Measurements from ENCODE around the gene TUBB6.
A peak's percentile ranks its signal among the peaks of the same experiment; 100 is the strongest.

Gene TUBB6

DNA sequence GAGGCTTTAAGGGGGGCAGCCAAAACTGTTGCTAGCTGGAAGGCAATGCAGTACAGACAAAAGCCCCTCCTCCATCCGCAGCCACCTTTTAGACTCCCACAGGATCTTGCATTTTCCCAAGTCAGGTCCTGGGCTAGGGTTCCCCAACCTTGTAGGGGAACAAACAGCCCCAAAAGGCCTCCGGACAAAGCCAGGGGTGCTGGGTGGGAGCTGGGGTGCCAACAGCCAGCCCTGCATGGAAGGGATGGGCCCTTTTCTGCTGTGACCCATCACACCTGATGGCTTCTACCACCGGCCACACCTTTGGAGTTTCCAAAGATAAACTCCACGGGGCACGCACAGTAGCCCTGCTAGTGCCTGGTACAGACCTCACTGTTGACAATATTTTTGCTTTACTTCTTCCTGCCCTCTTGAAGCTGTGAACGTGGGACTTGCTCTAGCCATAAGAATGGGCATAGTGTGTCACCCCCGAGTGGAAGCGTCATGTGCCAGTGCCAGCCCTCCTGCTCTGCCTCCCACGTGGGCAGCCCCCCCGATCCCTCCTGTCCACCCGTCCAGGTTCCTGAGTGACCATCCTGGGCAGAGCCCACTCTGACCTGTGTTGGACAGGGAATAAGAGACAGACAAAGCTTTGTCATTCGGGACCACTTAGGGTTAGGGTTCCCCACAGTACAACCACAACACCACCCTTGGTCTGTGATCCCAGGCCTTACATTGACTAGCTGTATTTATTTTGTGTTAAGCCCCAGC is 18.8 kb downstream of the TUBB6 start:
- Histone ChIP-seq H3K4me1 (ENCODE audit: control insufficient read depth, insufficient read depth, low read length, poor library complexity, severe bottlenecking) (no peaks in the 10 kb centered on the region), H3K27me3 (replicated peaks; ENCODE audit: control insufficient read depth, insufficient read depth, low read length, poor library complexity, severe bottlenecking) (no peaks in the 10 kb centered on the region), H3K36me3 (ENCODE audit: control insufficient read depth, insufficient read depth, low read length) (peaks cover 12% of the 10 kb centered on the region), H3K9me3 (ENCODE audit: control insufficient read depth, low read length) (no peaks in the 10 kb centered on the region), H3K27ac (ENCODE audit: insufficient read depth, low read length, poor library complexity, severe bottlenecking) (no peak overlapping the region), H3K4me3 (ENCODE audit: insufficient read depth, low read depth, low read length, poor library complexity, severe bottlenecking) (no peak overlapping the region)
- no peak for DNase-seq

DNA sequence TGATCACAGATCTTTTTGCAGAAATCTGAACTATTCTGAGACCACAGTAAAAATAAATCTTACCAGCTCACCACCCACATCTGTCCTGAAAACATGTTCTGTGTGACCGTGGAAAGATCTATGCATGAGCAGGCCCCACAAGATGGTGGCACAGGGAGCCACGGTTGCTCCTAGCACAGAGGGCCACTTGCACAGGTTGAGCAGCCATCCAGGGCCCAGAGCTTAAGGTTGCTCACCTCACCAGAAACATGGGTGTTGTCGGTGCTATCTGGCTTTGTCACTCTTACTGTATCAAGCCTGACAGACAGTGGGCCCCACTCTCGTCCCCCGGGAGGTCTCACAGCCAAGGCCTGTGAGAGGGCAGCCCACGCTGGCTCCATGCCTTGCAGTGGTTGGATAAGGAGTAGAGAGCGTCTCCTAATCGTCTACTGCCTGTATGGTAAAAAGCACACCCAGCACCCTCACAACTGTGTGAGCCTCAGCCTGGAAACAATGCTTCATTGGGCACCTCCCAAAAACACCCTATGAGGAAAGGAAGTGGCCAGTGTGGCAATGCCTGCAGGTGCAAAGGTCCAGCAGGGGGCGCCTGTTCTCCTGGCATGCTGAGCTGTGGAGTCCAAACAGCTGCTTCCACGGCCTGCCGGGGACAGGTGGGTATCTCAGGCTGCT is 19.6 kb downstream of the TUBB6 start:
- Histone ChIP-seq H3K27ac (ENCODE audit: insufficient read depth, low read length, poor library complexity, severe bottlenecking) (no peak overlapping the region), H3K27me3 (replicated peaks; ENCODE audit: control insufficient read depth, insufficient read depth, low read length, poor library complexity, severe bottlenecking) (no peaks in the 10 kb centered on the region), H3K4me1 (ENCODE audit: control insufficient read depth, insufficient read depth, low read length, poor library complexity, severe bottlenecking) (no peaks in the 10 kb centered on the region), H3K9me3 (ENCODE audit: control insufficient read depth, low read length) (no peaks in the 10 kb centered on the region), H3K36me3 (ENCODE audit: control insufficient read depth, insufficient read depth, low read length) (peaks cover 12% of the 10 kb centered on the region), H3K4me3 (ENCODE audit: insufficient read depth, low read depth, low read length, poor library complexity, severe bottlenecking) (no peak overlapping the region)
- DNase-seq, result peak; percentile 21 to 51 (median 33)

DNA sequence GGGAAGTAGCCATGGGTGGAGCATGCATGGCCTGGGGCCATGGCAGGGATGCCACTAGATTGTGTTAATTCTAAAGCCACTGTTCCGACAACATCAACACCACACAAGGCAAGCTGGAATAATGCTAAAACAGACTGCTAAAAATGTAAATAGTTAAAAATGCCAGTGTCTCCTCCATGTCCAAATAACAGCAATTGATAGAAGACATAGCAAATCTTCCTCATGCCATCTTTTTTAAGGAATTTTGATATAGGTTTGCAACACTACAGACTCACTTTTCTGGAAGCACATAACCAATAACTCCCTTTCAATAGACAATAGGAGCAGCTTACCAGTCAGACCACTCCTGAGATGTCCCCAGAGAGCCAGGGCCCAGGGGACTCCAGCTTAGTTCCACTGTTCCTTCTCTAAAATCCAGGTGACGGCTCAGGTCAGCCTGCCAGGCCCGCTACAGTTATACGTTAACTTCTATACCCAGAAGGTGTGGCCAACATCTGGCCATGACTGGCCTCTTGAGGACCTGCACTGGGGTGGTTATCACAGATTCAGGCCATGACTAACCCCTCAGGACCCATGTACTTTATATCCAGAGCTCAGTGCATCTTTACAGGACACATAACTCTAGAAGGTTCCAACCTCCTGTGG is 20.3 kb downstream of the TUBB6 start:
- Histone ChIP-seq H3K4me1 (ENCODE audit: control insufficient read depth, insufficient read depth, low read length, poor library complexity, severe bottlenecking) (no peaks in the 10 kb centered on the region), H3K4me3 (ENCODE audit: insufficient read depth, low read depth, low read length, poor library complexity, severe bottlenecking) (no peak overlapping the region), H3K9me3 (ENCODE audit: control insufficient read depth, low read length) (no peaks in the 10 kb centered on the region), H3K36me3 (ENCODE audit: control insufficient read depth, insufficient read depth, low read length) (peaks cover 12% of the 10 kb centered on the region), H3K27me3 (replicated peaks; ENCODE audit: control insufficient read depth, insufficient read depth, low read length, poor library complexity, severe bottlenecking) (no peaks in the 10 kb centered on the region), H3K27ac (ENCODE audit: insufficient read depth, low read length, poor library complexity, severe bottlenecking) (no peak overlapping the region)
- no peak for DNase-seq

DNA sequence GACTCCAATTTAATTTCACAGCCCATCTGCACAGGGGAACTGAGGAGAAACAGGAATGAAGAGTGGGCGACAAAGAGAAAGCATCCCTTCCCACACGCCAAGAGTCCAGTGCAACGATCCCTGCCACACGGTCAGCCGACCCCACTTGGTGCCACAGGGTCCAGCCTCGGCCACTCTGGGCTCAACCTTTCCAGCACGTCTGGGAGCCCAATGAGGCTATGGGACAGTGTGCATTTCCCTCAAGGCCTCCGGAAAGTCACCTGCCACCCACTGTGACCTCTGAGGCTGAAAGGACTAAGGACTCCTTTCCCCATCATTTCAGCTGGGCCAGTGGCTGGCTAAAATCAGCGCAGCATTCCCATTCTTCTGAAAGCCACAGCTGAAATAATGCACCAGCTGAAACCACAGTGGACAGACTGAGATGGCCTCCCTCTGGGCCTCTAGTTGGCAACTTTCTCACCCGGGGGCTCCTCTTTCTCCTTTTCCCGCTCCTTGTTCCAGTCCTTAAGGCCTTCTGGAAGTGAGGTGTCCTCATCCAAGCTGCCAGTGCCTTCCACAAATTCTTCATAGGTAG is 21.2 kb downstream of the TUBB6 start:
- Histone ChIP-seq H3K36me3 (ENCODE audit: control insufficient read depth, insufficient read depth, low read length) (peaks cover 18% of the 10 kb centered on the region), H3K4me1 (ENCODE audit: control insufficient read depth, insufficient read depth, low read length, poor library complexity, severe bottlenecking) (no peaks in the 10 kb centered on the region), H3K27ac (ENCODE audit: insufficient read depth, low read length, poor library complexity, severe bottlenecking) (no peak overlapping the region), H3K4me3 (ENCODE audit: insufficient read depth, low read depth, low read length, poor library complexity, severe bottlenecking) (no peak overlapping the region), H3K27me3 (replicated peaks; ENCODE audit: control insufficient read depth, insufficient read depth, low read length, poor library complexity, severe bottlenecking) (no peaks in the 10 kb centered on the region), H3K9me3 (ENCODE audit: control insufficient read depth, low read length) (no peaks in the 10 kb centered on the region)
- no peak for DNase-seq

DNA sequence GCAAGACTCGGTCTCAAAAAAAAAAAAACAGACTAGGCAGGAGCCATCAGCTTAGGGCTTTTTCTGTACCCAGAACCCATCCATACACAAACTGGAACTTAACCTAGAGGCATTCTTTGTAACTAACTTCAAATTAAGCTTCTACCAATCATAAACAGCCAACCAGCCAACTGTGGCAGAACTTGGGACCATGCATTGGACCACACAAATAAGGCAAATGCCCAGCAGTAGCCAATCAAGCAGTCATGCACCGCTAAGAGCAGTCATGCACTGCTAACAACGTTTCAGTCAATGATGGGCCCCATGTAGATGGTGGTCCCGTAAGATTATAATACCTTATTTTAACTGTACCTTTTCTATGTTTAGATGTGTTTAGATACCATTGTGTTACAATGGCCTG is 22.7 kb downstream of the TUBB6 start:
- no peaks in the 10 kb centered on the region for H3K9me3 ChIP-seq (ENCODE audit: control insufficient read depth, low read length)
- no peak for DNase-seq
- H3K4me3 ChIP-seq (ENCODE audit: insufficient read depth, low read depth, low read length, poor library complexity, severe bottlenecking), result no peak overlapping the region
- no peaks in the 10 kb centered on the region for H3K4me1 ChIP-seq (ENCODE audit: control insufficient read depth, insufficient read depth, low read length, poor library complexity, severe bottlenecking)
- H3K27ac ChIP-seq (ENCODE audit: insufficient read depth, low read length, poor library complexity, severe bottlenecking), result no peak overlapping the region
- H3K27me3 ChIP-seq (replicated peaks; ENCODE audit: control insufficient read depth, insufficient read depth, low read length, poor library complexity, severe bottlenecking), result no peaks in the 10 kb centered on the region
- peaks cover 19% of the 10 kb centered on the region for H3K36me3 ChIP-seq (ENCODE audit: control insufficient read depth, insufficient read depth, low read length)

DNA sequence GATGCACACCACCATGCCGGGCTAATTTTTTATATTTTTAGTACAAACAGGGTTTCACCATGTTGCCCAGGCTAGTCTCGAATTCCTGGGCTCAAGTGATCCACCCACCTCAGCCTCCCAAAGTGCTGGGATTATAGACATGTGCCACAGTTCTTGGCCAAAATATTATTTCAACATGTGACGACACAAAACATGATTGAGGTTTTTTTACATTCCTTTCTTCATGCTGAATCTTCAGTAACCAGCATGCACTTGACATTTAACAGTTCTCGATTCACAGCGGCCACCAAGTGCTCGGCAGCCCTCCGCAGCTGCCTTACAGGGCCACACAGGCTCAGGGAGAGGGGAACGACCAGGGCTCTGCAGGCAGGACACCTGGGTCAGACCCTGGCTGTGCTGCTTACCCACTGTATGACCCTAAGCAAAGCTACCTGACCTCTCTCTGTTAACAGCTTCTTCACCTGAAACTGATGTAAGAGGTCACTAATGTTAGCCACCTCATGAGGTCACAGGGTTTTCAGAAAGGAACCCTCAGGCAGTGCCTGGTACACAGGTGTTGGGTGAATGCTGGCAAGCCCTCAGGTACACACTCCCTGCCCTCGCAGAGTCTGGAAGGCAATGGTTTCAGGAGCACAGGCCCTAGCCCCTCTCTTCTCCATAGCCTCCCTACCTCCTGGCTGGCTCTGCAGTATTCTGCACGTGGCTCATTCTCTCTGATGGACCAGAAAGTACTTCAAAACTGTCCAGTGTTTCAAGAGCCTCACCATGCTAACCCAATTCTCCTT is 25.7 kb downstream of the TUBB6 start:
- Histone ChIP-seq H3K27me3 (replicated peaks; ENCODE audit: control insufficient read depth, insufficient read depth, low read length, poor library complexity, severe bottlenecking) (no peaks in the 10 kb centered on the region), H3K4me1 (ENCODE audit: control insufficient read depth, insufficient read depth, low read length, poor library complexity, severe bottlenecking) (no peaks in the 10 kb centered on the region), H3K27ac (ENCODE audit: insufficient read depth, low read length, poor library complexity, severe bottlenecking) (no peak overlapping the region), H3K4me3 (ENCODE audit: insufficient read depth, low read depth, low read length, poor library complexity, severe bottlenecking) (no peak overlapping the region), H3K36me3 (ENCODE audit: control insufficient read depth, insufficient read depth, low read length) (peaks cover 33% of the 10 kb centered on the region), H3K9me3 (ENCODE audit: control insufficient read depth, low read length) (no peaks in the 10 kb centered on the region)
- DNase-seq, result no peak

DNA sequence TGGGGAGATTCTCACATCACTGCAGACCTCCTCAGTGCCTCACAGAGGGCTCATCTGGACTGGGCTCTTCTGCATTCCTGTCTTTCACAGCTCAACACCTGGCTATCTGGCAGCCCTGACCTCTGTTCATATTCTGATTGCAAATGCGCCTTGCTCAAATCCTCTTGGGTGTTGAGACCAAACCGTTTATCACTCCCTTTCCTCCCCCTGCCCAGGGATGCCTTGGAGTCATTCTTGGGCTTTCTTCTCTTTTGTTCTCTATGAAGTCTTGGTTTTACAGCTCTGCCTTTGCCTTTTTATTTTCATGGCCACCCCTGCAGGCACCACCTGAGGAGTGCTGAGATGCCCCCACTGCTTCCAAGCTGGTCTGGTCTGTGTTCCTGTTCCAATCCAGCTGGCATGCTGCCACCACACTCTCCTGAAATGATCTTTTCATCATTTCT is 26.3 kb downstream of the TUBB6 start:
- Histone ChIP-seq H3K9me3 (ENCODE audit: control insufficient read depth, low read length) (no peaks in the 10 kb centered on the region), H3K4me3 (ENCODE audit: insufficient read depth, low read depth, low read length, poor library complexity, severe bottlenecking) (no peak overlapping the region), H3K4me1 (ENCODE audit: control insufficient read depth, insufficient read depth, low read length, poor library complexity, severe bottlenecking) (no peaks in the 10 kb centered on the region), H3K27me3 (replicated peaks; ENCODE audit: control insufficient read depth, insufficient read depth, low read length, poor library complexity, severe bottlenecking) (no peaks in the 10 kb centered on the region), H3K36me3 (ENCODE audit: control insufficient read depth, insufficient read depth, low read length) (peaks cover 31% of the 10 kb centered on the region), H3K27ac (ENCODE audit: insufficient read depth, low read length, poor library complexity, severe bottlenecking) (no peak overlapping the region)
- DNase-seq, result no peak

DNA sequence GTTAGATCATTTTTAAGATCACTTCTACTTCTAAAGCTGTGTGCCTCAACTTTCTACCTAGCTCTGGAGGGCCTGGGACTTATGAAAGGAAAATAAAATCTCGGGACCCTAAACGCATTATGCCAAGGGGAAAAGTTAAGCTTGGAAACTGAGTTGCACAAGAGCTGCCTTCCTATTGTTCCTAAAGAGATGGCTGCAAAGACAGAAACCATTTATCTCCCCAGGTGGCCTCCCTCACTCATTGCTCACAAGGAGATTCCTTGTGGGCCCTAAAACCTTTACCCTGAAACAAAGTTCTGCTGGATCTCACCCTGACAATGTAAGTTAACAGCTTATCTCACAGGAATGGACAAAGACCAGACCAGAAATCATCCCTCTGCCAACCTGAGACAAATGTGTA is 26.8 kb downstream of the TUBB6 start:
- Histone ChIP-seq H3K36me3 (ENCODE audit: control insufficient read depth, insufficient read depth, low read length) (peaks cover 28% of the 10 kb centered on the region), H3K9me3 (ENCODE audit: control insufficient read depth, low read length) (no peaks in the 10 kb centered on the region), H3K4me1 (ENCODE audit: control insufficient read depth, insufficient read depth, low read length, poor library complexity, severe bottlenecking) (no peaks in the 10 kb centered on the region), H3K4me3 (ENCODE audit: insufficient read depth, low read depth, low read length, poor library complexity, severe bottlenecking) (no peak overlapping the region), H3K27me3 (replicated peaks; ENCODE audit: control insufficient read depth, insufficient read depth, low read length, poor library complexity, severe bottlenecking) (no peaks in the 10 kb centered on the region), H3K27ac (ENCODE audit: insufficient read depth, low read length, poor library complexity, severe bottlenecking) (no peak overlapping the region)
- DNase-seq, result no peak

DNA sequence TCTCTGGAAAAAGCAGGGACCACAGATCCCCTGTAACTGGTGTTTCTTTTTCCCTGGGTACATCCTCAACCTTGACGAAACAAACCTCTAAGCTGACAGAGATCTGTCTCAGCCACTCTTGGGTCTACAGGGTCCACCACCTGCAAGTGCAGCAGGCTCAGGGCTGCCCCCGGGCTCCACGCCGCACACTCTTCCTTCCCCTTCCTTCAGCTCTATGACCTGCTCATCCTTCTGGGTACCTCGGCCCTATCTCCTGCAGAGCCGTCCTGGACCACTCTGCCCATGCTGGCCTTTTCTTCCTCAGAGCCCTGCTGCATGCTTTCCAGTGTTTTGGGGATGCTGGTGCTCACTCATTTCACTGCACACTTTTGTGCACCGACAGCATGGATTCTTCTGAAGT is 27.5 kb downstream of the TUBB6 start:
- Histone ChIP-seq H3K27ac (ENCODE audit: insufficient read depth, low read length, poor library complexity, severe bottlenecking) (no peak overlapping the region), H3K9me3 (ENCODE audit: control insufficient read depth, low read length) (no peaks in the 10 kb centered on the region), H3K36me3 (ENCODE audit: control insufficient read depth, insufficient read depth, low read length) (peaks cover 28% of the 10 kb centered on the region), H3K4me1 (ENCODE audit: control insufficient read depth, insufficient read depth, low read length, poor library complexity, severe bottlenecking) (no peaks in the 10 kb centered on the region), H3K27me3 (replicated peaks; ENCODE audit: control insufficient read depth, insufficient read depth, low read length, poor library complexity, severe bottlenecking) (no peaks in the 10 kb centered on the region), H3K4me3 (ENCODE audit: insufficient read depth, low read depth, low read length, poor library complexity, severe bottlenecking) (no peak overlapping the region)
- no peak for DNase-seq
